Anterior cingulate cortex (tissue), 58 donors: ENCODE measurements around the gene ABCG4.

Experiments used
- DNase-seq, 58 donors: peaks; one replicate each; lab custom pipeline; 2025; lab: John Stamatoyannopoulos, UW

Gene ABCG4

GRCh38 chr11:119202554-119202953 is 53.7 kb downstream of the ABCG4 start:
- no peak for DNase-seq

- DNase-seq: no peak
These were observed 55.2 kb downstream of the ABCG4 start for GRCh38 chr11:119204066-119204465.

GRCh38 chr11:119205080-119205479 is 56.2 kb downstream of the ABCG4 start:
- DNase-seq: peak in 2 of 58 donors; percentile 8 to 10

- DNase-seq: peak in 57 of 58 donors; percentile 52 to 95 (median 90)
These were observed 57.0 kb downstream of the ABCG4 start, which contains the start of gene CBL for GRCh38 chr11:119205574-119206510. Gene CBL (plus strand): TSS chr11:119206339. CDS start chr11:119206418, 79 bp downstream.

- DNase-seq: peak in 27 of 58 donors; percentile 19 to 71 (median 52)
These were observed 57.9 kb downstream of the ABCG4 start for GRCh38 chr11:119206511-119207414.

- no peak for DNase-seq
These were observed 58.6 kb downstream of the ABCG4 start for GRCh38 chr11:119207415-119207960.

GRCh38 chr11:119209186-119209585 is 60.3 kb downstream of the ABCG4 start:
- DNase-seq: no peak

GRCh38 chr11:119210050-119210449 is 61.2 kb downstream of the ABCG4 start:
- DNase-seq: no peak
